Embryonic facial prominence (tissue), 1 donor: ENCODE measurements around the gene EFNA4.

ENCODE experiments used
- DNase-seq: peaks from one replicate; pipeline ENCODE4 v3.0.0-alpha.2; 2016; ENCODE audit errors: extremely low spot score

EFNA4 gene

DNA sequence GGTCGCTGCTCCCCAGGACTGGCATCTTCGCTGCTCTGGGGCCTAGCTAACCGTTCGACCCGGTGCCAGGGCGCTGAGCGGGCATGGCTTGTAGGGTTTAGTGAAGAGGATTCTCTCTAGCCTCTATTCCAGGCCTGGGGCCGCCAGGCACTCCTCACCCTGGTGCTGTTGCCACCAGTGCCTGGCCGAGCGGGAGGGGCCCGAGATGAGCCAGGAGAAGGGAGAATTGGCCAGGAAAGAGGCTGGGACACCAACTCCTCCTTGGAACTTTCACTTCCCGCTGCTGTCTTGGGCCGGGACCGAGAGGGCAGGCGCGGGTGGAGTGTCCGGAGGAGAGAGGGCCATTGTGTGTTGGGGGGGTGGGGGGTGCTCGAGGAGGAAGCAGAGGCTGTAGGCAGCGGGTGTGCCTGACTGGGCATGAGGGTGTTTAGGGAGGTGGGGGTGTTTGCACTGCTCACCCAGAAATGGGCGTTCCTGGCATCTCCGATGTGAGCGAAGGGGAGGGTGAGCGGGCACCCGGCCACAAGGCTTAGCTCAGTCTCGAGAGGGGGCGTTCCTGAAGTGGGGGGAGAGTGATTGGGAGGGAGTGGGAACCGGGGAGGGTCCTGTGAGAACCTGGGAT, 11.7 kb upstream of the EFNA4 start:
- no peak for DNase-seq

DNA sequence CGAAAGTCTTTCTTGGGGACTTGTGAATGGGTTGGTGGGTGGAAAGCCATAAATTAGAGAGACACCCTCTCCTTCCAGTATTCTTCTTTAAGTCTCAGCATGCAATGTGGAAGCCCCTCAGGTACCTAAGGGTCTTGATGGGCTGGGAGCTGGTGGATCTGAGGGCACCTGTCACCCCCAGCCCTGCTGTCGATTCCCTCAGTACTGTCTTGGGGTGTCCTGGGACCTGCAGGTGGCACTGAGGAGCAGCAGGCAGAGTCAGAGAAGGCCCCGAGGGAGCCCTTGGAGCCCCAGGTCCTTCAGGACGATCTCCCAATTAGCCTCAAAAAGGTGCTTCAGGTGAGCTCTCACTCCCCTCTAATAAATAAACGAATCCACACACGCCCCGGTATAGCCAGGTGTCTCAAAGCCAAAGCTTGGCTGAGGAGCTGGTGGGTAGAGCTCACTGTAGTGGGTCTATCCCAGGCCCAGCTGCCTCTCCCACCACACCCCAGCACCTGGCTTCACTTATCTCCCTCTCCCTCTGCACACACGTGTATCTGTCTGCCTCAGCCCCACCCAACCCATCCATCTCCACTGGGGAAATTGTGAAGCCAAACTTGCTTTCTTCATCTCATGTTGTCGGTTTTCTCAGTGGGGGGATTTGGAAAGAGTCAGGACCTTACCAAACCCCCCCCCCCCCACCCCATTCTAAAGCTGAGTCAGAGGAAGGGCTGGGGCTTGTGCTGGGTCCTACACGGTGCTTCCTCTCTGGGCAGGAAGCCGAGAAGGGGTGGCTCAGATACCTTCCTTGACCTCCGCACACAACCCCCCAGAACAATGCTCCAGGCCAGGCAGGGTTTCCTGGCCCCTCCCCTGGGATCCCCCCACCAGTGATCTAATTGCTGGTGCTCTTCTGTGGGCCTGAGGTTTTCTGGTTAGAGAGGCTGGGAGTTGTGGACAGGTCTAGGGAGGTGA, 10.8 kb upstream of the EFNA4 start:
- DNase-seq = no peak

DNA sequence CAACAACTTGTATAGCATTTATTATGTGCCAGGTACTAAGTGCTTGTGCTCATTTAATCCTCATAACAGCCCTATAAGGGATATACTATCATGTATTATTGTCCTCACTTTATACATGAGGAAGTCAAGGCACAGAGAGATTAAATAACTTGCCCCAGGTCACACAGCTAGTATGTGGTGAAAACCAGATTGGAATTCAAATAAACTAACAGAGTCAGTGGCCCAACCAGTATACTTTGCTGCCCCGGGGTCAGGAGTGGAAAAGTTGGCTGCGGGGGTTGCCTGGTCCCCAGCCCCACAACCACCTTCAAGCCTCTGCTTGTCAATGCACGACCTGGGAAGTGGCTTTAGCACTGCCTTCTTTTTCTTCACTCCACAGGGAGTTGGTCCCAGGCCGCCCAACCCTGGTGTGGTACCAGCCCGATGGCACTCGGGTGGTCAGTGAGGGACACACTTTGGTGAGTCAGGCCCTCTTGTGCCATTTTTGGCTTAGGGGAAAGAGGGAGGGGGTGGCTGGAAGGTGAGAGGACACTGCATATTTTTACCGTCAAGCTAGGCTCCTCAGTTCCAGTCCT, 9.9 kb upstream of the EFNA4 start:
- no peak for DNase-seq

DNA sequence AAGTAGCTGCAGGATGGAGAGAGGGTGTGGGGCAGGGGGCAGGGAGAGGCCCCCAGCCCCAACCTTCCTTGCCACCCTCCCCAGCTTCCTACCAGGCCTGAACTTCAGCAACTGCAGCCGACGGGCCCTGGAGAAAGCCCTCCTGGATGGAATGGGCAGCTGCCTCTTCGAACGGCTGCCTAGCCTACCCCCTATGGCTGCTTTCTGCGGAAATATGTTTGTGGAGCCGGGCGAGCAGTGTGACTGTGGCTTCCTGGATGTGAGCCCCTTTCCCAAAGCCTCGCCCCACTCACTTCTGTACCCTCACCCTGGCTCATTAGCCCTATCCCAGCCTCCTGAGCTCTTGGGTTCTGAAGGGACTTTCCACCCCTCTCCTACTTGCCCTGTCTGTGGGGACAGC, 6.4 kb upstream of the EFNA4 start:
- no peak for DNase-seq

DNA sequence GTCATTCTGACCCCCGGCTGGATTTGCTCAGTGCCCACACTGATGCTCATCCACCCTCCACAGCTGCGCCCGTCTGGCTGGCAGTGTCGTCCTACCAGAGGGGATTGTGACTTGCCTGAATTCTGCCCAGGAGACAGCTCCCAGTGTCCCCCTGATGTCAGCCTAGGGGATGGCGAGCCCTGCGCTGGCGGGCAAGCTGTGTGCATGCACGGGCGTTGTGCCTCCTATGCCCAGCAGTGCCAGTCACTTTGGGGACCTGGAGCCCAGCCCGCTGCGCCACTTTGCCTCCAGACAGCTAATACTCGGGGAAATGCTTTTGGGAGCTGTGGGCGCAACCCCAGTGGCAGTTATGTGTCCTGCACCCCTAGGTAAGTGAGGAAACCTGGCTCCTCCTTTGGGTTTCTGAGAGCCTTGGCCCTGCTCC, 5.7 kb upstream of the EFNA4 start:
- DNase-seq = no peak

DNA sequence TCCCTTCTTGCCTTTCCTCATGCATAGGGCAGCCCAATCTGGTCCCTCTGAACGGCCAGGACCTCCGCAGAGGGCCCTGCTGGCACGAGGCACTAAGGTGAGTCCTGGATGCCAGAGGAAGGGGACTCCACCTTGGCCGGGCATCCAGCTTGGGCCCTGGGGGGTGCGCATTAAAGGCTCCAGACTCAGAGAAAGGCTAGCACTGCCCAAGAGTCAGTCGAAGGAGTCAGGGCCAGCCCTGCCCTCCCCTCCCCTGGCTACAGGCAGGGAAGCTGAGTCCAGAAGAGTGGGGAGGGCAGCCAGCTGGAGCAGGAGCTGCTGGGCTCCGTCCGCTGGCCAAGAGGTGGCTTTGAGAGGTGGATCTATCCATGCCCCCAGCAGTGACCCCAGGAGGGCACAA, 2.8 kb upstream of the EFNA4 start:
- DNase-seq = no peak

DNA sequence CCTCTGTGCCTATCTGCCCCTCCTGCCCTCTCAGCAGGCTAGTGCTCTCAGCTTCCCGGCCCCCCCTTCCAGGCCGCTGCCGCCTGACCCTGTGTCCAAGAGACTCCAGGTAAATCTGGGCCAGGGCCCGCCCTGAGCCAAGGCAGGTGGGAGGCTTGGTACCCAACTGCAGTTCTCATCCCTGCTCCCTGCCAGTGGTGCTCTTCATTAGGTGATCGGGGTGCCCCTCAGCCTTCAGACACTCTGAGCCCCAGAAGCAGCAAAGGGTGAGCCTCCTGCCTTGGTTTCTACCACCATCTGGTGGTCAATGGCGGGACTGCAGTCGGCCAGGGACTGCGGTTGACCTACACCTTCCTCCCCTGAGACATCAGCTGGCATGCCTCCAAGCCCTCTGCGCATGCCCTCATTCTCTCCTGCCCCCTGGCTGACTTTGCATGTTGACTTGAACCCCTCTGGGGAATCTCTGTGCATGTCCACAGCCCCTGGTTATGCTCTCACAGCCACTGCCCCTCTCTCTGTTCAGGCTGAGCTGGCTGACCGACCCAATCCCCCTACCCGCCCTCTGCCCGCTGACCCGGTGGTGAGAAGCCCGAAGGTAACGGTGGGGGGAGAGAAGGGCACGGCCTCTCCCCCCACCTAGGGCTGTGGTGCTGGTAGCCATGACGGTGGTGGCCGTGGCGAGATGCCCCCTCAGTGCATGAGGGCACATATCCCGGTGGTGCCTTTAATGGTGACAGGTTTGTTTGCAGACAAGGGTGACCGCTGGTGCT, 2.0 kb upstream of the EFNA4 start:
- DNase-seq = no peak

DNA sequence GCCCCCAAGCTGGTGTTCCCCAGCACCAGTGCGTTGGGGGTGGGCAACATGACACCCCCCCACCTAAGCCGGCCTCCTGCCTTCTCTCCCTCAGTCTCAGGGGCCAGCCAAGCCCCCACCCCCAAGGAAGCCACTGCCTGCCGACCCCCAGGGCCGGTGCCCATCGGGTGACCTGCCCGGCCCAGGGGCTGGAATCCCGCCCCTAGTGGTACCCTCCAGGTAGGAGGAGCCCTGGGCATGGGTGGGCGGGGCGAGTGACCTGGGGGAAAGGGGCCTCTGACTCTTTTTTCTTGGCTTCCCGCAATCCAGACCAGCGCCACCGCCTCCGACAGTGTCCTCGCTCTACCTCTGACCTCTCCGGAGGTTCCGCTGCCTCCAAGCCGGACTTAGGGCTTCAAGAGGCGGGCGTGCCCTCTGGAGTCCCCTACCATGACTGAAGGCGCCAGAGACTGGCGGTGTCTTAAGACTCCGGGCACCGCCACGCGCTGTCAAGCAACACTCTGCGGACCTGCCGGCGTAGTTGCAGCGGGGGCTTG, 1.3 kb upstream of the EFNA4 start:
- no peak for DNase-seq

DNA sequence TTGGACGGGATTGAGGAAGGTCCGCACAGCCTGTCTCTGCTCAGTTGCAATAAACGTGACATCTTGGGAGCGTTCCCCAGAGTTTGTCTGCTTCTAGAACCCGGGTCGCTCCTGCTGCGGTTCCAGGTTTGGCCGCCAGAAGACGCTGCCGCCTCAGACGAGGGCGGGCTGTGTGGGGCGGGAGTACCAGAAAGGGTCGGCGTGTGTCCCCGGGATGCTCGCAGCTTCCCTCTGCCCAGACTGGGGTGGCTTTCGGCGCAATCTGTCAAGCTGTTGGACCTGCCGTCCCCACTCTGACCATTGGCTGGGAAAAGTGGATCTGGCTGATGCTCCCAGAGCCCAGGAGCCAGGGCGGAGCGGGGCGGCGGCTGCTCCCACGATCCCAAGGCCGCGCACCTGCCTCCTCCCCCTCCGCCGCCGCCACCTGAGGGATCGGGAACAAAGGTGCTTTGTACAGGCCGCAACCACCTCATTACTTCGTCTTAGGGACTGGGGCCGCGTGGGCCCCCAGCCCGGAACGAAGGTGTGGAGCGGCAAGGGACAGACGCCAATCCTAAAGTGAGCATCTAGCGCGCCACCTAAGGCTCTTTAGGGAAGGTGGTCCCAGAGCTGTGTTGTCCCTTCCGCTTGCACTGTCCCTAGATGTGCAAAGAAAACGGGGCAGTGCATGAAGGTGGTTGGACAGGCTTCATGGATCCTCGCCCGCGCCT, 683 bp upstream of the EFNA4 start:
- DNase-seq = no peak

DNA sequence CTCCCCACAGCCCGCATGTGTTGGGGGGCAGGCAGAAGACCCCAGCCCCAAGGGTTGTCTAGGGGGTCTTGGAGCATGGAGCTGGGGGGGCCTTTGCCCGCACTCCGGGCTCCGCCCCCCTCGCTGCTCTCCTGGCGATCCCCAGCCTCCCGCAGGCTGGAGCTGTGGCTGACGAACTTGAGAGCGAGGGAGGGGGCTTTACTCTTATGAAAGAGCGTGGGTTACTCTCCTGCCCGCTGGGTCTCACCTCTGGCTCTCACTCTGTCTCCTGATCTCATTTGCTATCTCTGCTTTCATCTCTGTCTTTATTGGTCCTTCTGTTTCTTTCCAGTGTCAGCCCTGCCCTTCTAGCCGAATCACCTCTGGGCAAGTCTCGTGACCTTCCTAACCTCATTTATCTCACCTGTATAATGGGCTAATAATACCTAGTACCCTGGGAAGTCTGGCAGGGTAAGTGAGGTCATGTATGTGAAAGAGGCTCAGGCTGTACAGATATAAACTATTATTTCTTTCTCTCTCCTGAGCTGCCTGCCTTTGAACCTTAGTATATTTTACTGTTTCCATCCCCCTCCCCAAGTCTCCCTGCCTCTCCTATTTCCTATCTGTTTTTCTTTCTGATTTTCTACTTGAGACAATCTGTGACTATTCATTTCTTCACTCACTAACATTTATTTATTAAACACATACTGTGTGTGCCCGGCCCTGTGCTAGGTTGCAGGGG, 731 bp downstream of the EFNA4 start:
- peak; percentile 60 for DNase-seq

DNA sequence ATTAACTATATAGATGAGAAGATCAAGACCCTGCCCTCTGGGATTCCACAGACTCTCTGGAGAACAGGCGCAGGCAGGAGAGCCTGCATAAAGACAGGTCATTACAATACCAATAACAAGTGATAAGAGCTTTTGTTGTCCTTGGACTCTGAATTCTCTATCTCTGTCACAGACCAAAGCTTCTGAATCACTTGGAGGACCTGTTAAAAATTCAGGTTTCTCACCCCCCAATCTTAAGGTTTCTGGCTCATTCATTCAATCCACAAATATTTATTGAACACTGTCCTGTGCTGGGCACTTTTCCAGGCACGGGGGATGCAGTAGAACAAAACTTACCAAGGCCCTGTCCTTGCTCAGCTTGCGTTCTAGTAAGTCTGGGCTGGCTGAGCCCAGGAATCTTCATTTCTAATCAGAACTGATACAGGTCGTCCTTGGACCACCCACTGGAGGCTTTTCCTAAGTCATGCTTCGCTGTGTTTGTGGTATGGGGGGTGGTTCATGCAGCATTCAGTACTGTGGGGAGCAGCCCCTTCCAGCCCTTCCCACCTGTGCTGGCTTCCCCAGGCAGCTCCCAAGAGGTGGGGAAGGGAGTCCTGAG, 1.4 kb downstream of the EFNA4 start:
- DNase-seq = no peak

DNA sequence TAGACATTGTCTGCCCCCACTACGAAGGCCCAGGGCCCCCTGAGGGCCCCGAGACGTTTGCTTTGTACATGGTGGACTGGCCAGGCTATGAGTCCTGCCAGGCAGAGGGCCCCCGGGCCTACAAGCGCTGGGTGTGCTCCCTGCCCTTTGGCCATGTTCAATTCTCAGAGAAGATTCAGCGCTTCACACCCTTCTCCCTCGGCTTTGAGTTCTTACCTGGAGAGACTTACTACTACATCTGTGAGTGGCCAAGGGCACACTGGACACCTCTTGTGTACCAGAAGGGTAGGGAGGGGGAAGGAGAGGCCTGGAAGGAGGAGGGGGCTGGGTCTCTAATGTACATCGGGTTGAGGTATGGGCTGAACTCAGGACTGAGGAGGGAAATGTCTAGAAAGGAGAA, 3.2 kb downstream of the EFNA4 start:
- no peak for DNase-seq

DNA sequence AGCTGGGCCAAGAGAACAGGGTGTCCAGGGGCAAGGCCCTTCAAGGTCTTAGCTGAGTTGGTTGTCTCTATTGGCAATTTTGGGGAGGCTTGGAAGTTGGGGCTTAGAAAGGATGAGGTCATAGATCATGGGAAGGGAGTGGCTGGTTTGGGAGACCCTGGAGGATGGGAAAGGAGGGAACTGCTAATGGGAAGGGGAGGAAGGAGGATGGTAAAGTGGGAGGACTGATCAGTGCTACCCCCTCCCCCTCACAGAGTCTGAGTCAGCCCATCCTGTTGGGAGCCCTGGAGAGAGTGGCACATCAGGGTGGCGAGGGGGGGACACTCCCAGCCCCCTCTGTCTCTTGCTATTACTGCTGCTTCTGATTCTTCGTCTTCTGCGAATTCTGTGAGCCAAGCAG, 5.1 kb downstream of the EFNA4 start:
- no peak for DNase-seq

DNA sequence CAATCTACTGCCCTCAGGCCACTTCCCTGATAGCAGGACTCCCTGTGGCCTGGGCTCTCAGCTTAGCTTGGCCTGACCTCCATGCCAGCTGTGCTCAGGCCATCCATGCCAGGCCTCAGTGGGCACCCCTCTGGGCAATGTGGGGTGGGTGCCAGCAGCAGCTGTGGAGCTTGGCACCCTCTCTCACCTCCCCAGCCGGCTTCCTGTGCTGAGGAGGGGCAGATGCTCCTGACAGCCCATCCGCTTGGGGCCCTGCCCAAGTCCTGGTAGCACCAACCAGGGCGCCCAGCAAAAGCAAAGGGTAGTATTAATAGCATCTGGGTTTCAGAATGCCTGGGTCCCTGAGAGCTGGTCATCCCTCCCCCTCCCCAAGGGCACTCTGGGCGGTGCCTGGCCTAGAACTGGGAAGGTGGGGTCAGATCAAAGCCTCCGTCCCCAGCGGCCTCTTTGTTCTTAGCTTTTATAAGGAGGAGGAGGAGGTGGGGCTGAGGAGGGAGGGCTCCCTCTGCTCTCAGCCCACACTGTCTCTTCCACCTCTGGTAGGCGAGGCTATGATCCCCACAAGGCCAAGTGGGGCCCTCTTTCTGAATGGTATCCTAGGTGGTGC, 6.1 kb downstream of the EFNA4 start:
- no peak for DNase-seq

DNA sequence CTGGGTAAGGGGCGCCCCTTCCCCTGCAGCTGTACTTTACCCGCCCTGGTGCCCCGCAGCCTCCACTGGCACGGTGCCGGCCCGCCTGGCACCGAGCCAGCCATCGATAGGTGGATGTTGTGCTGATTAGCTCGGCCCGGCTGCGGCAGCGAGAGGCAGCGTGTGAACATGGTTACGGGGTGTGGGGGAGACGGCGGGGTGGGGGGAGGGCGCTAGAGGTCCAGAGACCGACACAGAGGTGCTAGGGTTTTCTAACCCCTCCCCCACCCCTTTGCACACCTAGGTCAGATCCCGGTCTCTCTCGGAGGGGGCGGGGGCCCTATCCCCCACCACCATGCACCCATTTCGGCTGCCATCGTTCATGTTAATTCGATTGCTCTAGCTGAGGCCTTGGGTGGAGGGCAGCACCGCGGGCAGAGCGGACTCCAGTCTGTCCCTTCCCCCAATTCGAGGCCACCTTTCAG, 6.7 kb downstream of the EFNA4 start:
- DNase-seq = no peak

DNA sequence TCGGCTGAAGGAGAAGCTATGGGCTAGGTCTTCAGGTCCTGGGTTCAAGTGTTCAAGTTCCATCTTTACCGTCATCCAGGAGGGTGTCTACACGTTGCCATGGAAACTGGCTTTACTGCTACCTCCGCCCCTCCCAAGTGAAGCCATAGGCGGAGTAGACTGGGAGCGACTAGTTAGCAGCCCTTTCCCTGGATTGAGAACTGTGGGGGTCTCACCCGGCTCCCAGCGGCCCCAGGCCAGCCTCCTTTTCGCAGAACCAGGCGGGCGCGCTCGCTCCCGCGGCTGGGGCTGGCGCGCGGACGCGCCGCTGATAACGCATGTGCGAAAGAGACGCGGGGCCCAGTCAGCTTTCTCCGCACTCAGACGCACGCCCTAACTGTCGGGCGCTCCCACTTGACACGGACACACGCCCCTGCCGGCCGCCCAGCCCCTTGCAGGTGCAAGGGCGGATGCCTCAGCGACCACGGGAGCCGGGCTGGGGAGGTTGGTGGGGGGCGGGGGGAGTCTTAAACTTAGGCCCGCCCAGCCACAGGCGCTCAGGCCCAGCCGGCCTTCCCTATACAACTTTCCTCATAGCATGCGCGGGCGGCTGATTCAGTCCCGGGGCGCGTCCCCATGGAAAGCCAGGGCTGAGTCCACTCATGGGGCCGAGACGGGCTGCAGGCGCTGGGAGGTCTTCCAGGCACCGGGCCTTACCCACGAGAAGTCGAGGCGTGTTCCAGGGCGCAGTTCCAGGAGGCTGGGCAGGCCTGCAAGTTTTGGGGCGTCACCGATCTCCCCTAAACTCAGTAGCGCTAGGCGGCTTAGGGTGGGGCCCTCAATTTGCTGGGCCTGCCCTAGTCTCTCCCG, 7.4 kb downstream of the EFNA4 start:
- no peak for DNase-seq

DNA sequence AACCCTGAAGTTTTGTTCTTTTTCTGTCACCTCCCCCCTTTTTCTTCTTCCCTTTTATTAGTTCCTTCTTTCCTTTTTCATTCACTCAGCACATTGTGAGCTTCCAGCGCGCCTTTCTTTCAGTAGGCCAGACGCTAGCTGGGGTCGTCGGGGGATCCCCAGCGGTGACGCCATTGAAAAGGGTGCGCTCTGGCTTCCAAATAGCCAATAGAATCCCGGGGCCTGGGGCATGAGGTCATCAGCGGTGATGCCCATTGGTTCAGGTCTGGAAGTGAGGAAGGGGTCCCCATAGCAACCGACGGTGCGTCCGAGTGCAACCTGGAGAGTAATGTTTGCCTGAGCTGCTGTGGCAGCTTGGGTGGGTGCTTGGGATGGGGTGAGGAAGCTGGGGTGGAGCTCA, 8.2 kb downstream of the EFNA4 start:
- DNase-seq = no peak

DNA sequence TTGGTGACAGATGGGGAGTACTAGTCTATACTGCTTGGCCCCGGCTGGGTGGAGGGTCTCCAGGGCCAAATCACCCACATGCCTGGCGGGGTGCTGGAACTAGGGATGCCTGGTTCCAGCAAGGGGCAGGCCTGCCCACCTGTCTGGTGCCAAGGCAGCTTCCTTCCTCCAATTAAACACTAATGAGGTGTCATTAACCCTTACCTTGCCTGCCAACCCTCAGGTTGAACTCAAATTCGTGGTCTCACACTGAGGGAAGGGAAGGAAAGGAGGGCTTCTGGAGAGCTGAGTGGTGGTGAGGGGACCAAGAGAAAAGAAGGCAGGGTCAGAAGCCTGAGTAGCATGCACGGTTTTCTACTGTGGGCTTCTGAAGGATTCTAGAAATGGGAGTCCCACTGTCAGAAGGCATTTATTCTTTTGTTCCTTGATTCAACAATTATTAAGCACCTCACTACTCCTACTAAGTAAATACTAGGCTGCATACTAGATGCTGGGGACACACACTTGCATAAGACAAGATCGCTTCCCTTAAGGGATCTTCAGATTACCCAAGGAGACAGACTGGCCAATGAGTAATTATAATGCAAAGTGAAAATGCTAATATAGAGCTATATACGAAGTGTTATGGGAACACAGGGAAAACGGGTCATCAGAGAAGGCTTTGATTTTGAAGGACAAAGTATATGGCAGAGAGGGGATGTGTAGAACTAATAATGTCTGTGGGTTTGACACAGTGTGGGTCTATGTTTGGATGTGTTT, 9.2 kb downstream of the EFNA4 start:
- no peak for DNase-seq
